Stimulated activated CD4-positive, alpha-beta T cell treated with anti-CD3 and anti-CD28 coated beads, Interleukin-4, amount 100 ng/mL, for 48 hours (primary cell): Measurements from ENCODE around the gene PWP1.

Experiments used
- DNase-seq, 2 donors: peaks; one replicate each; pipeline ENCODE4 v3.0.0-alpha.2; 2020; ENCODE audit warnings: low read depth in 2 of 2

Gene PWP1

DNA sequence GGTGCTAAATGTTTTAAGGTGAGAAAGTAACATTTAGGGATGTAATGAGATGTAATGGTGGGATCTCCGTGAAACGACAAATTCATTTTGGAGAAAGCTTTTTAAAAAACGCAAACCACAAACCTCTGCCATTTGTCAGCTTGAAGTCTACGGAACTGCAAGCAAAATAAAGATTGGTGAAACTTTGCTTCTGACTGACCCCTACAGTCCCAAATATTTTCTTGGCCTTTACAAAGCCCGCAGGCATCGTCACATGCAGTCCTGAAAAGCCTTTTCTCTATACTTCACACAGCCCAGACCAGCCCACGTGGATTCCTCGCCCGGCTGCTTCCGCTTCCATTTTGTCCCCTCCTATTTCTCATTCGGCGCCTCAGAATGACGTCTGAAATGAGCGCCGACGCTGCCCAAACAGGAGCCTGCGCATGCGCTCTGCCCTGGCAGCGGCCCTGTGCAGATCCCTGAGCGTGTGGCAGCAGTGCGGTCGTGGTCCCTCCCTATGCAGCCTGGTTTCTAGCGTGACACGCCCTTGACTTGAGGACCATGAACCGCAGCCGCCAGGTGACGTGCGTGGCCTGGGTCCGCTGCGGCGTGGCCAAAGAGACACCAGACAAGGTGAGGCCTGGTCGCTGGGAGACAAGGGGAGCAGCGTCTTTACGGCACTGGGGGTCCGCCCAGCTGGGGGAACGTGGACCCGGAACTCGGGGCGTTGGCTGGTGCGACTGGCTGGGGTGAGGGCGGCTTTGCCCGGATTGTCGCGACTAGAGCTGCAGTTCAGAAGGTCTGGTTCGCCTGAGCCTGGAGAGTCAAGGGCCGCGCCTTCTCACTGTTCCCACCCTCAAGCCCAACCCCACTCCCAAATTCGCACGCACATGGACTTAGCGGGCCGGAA, at the start of gene PWP1:
Gene PWP1, plus strand, starts transcription at position 440 of the 889 bp plus-strand sequence. Its CDS starts 101 bp downstream, at position 541.
- DNase-seq = peak; percentile 92

GRCh38 chr12:107641154-107641553, 44.4 kb upstream of the PWP1 start:
- DNase-seq = no peak

DNA sequence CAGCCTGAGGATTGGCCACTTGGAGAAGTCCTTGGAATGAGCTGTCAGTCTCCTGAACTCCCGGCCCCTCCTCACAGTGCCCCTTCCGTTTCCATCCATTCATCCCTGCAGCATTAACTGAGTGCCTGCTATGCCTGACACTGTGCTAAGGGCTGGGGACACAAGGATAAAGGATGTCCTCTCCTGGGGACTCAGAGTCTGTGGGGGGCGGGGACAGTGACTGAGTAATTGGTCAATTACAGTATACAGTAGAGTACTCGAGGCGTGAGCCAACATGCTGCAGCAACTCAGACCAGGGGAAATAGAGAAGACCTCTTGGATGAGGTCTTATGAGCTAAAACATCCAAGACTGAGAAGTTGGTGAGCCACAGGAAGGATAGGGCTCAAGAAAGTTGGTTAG, 43.4 kb upstream of the PWP1 start:
- DNase-seq = no peak

DNA sequence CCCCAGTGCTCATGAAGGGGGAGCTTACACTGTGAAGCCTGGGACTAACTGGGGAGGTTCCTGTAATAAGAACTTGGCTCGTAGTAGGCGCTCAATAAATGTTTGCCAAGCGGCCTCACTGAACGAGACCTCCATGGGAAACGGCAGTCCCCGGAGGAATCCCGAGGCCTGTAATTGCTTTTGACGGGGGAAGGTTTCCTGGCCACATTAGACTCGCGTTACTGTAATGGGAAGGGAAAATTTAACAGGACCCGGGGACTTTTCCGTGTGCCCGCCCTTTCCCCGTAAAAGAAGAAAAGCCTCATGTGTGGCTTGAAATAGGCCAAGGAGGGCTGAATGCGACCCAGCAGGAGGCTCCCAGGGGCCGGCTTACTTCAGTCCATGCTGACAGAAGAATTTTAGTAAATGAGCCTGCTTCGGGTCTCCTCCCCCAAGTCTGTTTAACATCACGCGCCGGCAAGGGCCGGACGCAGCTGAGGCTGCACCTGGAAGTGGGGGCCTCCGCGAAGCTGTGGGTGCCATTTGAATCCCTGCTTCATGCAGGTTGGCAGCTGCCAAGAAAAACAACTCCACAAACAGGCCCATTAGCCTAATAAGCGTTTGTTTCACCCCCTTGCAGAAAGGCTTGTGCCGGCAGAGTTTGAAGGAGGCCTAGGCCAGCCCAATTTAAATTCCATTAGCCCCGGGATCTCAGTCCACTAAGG, 39.8 kb upstream of the PWP1 start:
- DNase-seq = no peak

- no peak for DNase-seq
Measured at GRCh38 chr12:107646436-107646835, 39.2 kb upstream of the PWP1 start.

DNA sequence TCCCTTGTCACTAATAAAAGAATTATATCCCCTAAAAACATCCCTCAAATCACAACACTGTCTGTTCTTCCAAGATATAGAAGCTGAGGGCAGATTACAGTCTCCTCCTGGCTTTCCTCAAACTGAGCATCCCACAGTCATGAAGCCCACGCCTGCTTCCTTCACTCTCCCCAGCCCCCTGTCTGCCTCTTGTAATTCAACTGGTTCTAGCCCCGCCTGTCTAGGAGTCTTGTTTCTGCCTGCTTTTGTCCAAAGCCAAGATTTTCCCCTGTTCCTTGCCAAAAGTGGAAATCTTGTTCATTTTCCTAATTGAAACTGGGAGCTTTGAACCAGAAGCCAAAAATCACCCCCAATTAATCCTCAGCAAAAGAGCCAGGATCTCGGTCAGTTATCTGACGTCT, 35.9 kb upstream of the PWP1 start:
- DNase-seq = no peak

DNA sequence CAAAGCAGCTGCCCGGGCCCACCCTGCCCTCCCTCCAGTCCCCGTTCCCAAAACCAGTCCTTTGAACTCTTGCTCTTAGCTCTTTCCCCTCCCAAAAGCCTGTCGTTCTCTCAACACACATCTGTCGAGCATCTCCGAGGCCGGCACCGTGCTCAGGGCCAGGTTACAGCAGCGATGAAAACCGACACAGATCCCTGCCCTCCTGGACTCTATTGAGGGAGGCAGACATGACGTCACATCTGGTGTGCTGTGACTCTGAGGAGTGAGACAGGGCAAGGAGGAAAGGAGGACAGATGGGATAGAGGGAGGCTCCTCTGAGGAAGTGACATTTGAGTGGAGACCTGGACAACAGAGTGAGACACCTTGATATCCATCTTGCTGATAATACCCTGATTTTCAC, 34.6 kb upstream of the PWP1 start:
- DNase-seq = no peak

- DNase-seq = no peak
Measured at GRCh38 chr12:107651571-107652449, 33.8 kb upstream of the PWP1 start.

DNA sequence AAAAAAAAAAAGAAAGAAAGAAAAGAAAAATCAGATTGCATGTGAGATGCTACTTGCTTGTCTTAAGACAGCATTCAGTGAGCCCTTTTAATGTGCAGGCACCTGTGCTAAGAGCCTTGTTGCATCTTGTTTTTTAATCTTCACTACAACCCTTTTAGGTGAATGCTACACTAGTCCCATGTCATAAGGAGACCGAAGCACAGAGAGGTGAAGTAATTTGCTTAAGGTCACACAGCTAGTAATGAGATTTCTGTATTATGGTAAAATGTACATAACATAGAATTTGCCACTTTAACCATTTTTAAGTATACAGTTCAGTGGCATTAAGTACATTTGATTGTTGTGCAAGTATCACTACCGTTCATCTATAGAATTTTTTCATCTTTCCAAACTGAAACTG, 32.1 kb upstream of the PWP1 start:
- no peak for DNase-seq

- DNase-seq = no peak
Measured at GRCh38 chr12:107654873-107655272, 30.7 kb upstream of the PWP1 start.

DNA sequence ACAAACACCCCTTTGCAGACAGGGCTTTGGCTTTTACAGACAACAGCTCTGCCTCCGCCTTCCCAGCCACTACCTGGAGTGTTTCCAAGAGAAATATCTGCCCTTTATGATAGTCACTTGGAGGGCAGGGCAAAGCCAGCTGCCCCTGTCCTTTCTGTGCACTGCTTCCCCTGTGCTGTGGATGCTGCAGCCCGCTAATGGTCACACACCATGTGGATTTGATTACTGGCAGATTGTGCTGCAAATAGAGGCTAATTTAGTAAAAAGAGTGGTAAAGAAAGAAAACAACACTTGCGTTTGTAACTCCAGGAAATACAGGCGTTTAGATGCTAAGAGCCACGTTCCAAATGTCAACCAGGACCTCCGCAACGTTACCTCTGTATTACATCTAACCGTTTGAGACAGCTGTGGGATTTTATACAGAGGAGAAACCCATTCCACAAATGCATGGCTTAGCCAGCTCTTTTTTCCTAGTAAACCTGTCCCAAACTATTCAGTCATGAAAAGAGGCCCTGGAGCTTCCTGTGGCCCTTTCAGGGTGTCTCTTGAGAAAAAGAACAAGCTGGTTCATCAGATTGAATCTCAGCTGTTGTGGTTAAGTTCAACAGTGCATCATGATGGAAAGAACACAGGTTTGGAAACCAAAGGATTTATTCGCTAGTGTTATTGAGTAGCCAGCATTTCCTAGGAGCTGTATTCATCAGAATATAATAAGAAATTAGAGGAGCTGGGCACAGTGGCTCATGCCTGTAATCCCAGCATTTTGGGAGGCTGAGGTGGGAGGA, 30.1 kb upstream of the PWP1 start:
- DNase-seq = no peak

- DNase-seq = no peak
Measured at GRCh38 chr12:107656302-107656701, 29.3 kb upstream of the PWP1 start.

DNA sequence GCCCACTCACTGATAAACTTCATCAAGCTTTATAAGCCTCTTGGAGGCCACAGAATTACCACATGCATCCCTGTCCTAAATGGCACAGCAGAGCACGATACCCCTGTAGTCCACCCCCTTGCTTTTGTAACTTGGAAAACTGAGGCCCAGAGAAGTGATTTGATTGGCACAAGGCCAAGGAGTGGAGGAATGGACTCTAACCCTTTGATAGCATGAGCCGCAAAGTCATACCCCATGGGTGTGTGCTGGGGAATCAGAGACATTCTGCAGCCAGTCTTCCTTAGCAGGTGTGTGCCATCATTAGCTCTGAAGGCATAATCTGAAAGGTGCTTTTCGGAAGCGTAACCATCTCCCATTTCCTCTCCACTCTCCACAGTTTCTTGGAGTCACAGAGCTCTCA, 28.5 kb upstream of the PWP1 start:
- DNase-seq = no peak

DNA sequence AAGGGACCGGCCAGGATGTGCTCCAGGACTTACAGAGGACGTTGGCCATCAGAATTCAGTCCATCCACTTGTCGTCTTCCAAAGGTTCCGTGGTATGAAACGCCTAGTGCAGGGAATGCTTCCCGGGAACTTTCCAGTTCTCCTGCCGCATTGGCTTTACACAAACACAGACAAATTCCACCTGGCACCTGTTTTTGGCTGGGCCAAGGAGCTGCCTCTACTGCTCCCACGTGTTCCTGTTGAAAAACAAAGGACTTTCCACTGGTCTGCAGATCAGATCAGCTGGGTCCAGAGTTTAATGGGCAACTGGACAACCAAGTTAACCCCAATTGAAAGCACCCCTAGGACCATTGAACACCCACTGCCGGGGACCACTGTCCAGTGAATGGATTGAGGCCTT, 28.0 kb upstream of the PWP1 start:
- DNase-seq = no peak

GRCh38 chr12:107660235-107660634, 25.4 kb upstream of the PWP1 start:
- no peak for DNase-seq

DNA sequence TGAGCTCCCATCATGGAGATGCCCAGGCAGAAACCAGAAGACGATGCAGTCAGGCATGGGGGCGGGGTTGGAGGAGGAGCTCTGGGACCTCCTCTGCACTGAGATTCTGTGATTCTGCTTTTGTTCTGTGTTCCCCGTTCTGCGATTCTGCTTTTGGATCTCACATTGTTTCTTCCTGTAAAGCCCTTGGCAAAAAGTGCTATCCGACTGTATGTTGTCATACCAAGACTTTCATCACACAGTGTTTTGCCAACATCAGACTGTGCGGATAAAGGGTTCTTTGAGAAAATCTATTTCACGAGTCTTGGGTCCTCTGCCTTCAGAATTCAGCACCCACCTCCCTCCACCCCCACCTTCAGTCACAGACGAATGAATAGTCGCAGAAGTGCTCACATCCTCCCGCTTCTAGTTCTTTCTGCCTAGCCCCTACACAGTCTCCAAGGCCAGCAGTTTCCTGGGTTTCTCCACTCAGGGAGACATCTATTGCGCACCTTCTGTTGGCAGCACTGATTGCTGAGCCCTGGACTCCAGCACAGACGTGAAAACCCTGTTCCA, 24.7 kb upstream of the PWP1 start:
- no peak for DNase-seq

DNA sequence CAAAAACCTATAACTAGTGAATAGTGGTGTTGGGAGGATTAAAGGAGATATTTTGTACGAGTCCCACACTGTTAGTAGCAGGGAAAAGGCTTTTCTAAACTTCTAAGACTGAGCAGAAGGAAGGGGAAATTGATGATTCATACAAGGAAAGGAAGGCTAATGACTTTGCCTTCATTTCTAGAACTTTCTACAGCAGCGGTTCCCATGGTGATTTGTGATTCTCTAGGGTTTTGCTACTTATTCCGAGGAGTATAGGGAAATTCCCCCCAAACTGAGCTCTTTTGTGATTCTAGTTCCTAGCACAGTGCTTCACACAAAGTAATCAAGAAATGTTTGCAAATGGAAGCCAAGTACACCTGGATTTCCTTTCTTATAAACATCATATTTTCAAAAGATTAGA, 23.8 kb upstream of the PWP1 start:
- DNase-seq = no peak

DNA sequence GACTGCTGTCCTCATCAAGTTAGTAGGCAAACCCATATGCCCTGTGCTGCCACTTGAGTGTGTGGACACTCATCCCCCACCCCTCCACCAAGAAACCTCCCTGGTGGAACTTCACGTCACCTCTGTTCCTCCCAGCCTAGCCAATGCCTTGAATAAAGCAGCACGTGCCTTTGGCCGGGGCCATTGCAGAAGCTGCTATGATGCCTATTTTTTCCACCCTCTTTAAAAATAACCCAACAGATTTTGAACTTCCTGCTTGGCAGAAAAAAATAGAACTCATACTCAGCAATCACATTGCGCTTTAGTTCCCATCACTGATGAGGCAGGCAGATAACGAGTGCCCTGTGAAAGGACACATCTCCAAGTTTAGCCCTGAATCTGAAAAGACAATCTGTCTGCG, 23.1 kb upstream of the PWP1 start:
- no peak for DNase-seq

GRCh38 chr12:107663277-107663676, 22.3 kb upstream of the PWP1 start:
- DNase-seq = no peak

- DNase-seq = no peak
Measured at GRCh38 chr12:107666009-107666408, 19.6 kb upstream of the PWP1 start.

- no peak for DNase-seq
Measured at GRCh38 chr12:107667464-107667863, 18.1 kb upstream of the PWP1 start.
